Neuron (in vitro differentiated cells): ENCODE measurements around the gene MACF1.

Experiments
- H2AFZ ChIP-seq: one replicate; pipeline ENCODE4 v1.6.1; 2013; ENCODE audit warnings: low read depth, mild to moderate bottlenecking, inconsistent platforms, low read length, moderate library complexity
- H3K27me3 ChIP-seq: one replicate; pipeline ENCODE4 v1.6.1; 2013; ENCODE audit warnings: low read length; ENCODE audit not compliant: insufficient read depth
- H3K36me3 ChIP-seq: one replicate; pipeline ENCODE4 v1.6.1; 2013; ENCODE audit warnings: low read length; ENCODE audit not compliant: insufficient read depth
- H3K4me1 ChIP-seq: one replicate; pipeline ENCODE4 v1.6.1; 2013; ENCODE audit warnings: low read length; ENCODE audit not compliant: insufficient read depth
- H3K4me3 ChIP-seq: 2 replicates; pipeline ENCODE4 v1.5.1; 2013; ENCODE audit warnings: mild to moderate bottlenecking, low read length, moderate library complexity
- H3K9me3 ChIP-seq: one replicate; pipeline ENCODE4 v1.6.1; 2013; ENCODE audit warnings: low read length

The MACF1 gene

GRCh38 chr1:39212499-39212898, 8.0 kb downstream of the MACF1 start:
- H3K36me3 ChIP-seq, result peaks cover 6% of the 10 kb centered on the region
- H3K4me3 ChIP-seq, result no peak overlapping the region
- peaks cover 16% of the 10 kb centered on the region for H3K4me1 ChIP-seq

GRCh38 chr1:39213511-39214002, 9.1 kb downstream of the MACF1 start:
- Histone ChIP-seq H3K36me3 (peaks cover 6% of the 10 kb centered on the region), H3K4me1 (peaks cover 16% of the 10 kb centered on the region), H2AFZ (no peak overlapping the region), H3K27me3 (no peaks in the 10 kb centered on the region), H3K4me3 (no peak overlapping the region), H3K9me3 (no peaks in the 10 kb centered on the region)

More at GRCh38 chr1:39212499-39212898, 8.0 kb downstream of the MACF1 start:
- no peaks in the 10 kb centered on the region for H3K27me3 ChIP-seq
- H2AFZ ChIP-seq, result no peak overlapping the region
- no peaks in the 10 kb centered on the region for H3K9me3 ChIP-seq

GRCh38 chr1:39214021-39214713, 9.7 kb downstream of the MACF1 start:
- Histone ChIP-seq H3K36me3 (peaks cover 6% of the 10 kb centered on the region), H3K4me1 (peaks cover 16% of the 10 kb centered on the region), H3K4me3 (no peak overlapping the region)

GRCh38 chr1:39214714-39214997, 10.2 kb downstream of the MACF1 start:
- Histone ChIP-seq H3K9me3 (no peaks in the 10 kb centered on the region), H3K4me3 (no peak overlapping the region), H2AFZ (no peak overlapping the region), H3K27me3 (no peaks in the 10 kb centered on the region), H3K4me1 (peaks cover 16% of the 10 kb centered on the region), H3K36me3 (peaks cover 6% of the 10 kb centered on the region)

More at GRCh38 chr1:39214021-39214713, 9.7 kb downstream of the MACF1 start:
- H3K9me3 ChIP-seq, result no peaks in the 10 kb centered on the region
- H3K27me3 ChIP-seq, result no peaks in the 10 kb centered on the region
- no peak overlapping the region for H2AFZ ChIP-seq

GRCh38 chr1:39214998-39215873, 10.7 kb downstream of the MACF1 start:
- Histone ChIP-seq H3K4me1 (peaks cover 16% of the 10 kb centered on the region), H3K27me3 (no peaks in the 10 kb centered on the region), H2AFZ (no peak overlapping the region), H3K9me3 (no peaks in the 10 kb centered on the region), H3K4me3 (no peak overlapping the region), H3K36me3 (peaks cover 6% of the 10 kb centered on the region)

- Histone ChIP-seq H3K36me3 (peaks cover 4% of the 10 kb centered on the region), H3K4me1 (peaks cover 16% of the 10 kb centered on the region), H3K9me3 (no peaks in the 10 kb centered on the region), H3K4me3 (no peak overlapping the region), H2AFZ (no peak overlapping the region), H3K27me3 (no peaks in the 10 kb centered on the region)
Observed at GRCh38 chr1:39216771-39217170, 12.3 kb downstream of the MACF1 start.

GRCh38 chr1:39220891-39221870, 16.7 kb downstream of the MACF1 start:
- Histone ChIP-seq H3K27me3 (no peaks in the 10 kb centered on the region), H3K4me1 (no peaks in the 10 kb centered on the region), H3K4me3 (no peak overlapping the region), H3K9me3 (no peaks in the 10 kb centered on the region), H2AFZ (no peak overlapping the region), H3K36me3 (no peaks in the 10 kb centered on the region)

GRCh38 chr1:39224295-39224829, 19.9 kb downstream of the MACF1 start:
- Histone ChIP-seq H3K4me1 (no peaks in the 10 kb centered on the region), H2AFZ (no peak overlapping the region), H3K36me3 (no peaks in the 10 kb centered on the region), H3K9me3 (no peaks in the 10 kb centered on the region), H3K27me3 (no peaks in the 10 kb centered on the region), H3K4me3 (no peak overlapping the region)

- Histone ChIP-seq H3K4me3 (no peak overlapping the region), H3K36me3 (peaks cover 2% of the 10 kb centered on the region), H3K27me3 (no peaks in the 10 kb centered on the region), H3K4me1 (no peaks in the 10 kb centered on the region), H2AFZ (no peak overlapping the region), H3K9me3 (no peaks in the 10 kb centered on the region)
Observed at GRCh38 chr1:39226836-39227235, 22.3 kb downstream of the MACF1 start.

- no peaks in the 10 kb centered on the region for H3K9me3 ChIP-seq
- peaks cover 7% of the 10 kb centered on the region for H3K36me3 ChIP-seq
- no peaks in the 10 kb centered on the region for H3K4me1 ChIP-seq
- no peak overlapping the region for H3K4me3 ChIP-seq
- H2AFZ ChIP-seq, result no peak overlapping the region
- no peaks in the 10 kb centered on the region for H3K27me3 ChIP-seq
Observed at GRCh38 chr1:39228252-39228651, 23.8 kb downstream of the MACF1 start.

GRCh38 chr1:39229504-39229903, 25.0 kb downstream of the MACF1 start:
- Histone ChIP-seq H3K9me3 (no peaks in the 10 kb centered on the region), H3K27me3 (no peaks in the 10 kb centered on the region), H3K4me3 (no peak overlapping the region), H3K4me1 (no peaks in the 10 kb centered on the region), H3K36me3 (peaks cover 7% of the 10 kb centered on the region), H2AFZ (no peak overlapping the region)

GRCh38 chr1:39230261-39231190, 26.0 kb downstream of the MACF1 start:
- Histone ChIP-seq H3K36me3 (peaks cover 7% of the 10 kb centered on the region), H3K27me3 (no peaks in the 10 kb centered on the region), H2AFZ (no peak overlapping the region), H3K4me3 (no peak overlapping the region), H3K9me3 (no peaks in the 10 kb centered on the region), H3K4me1 (no peaks in the 10 kb centered on the region)
